Fibroblast of lung (primary cell): ENCODE measurements around the gene SHROOM3. TPM values are rescaled to one million over a fixed set of nuclear protein-coding genes. Genes with fewer than 3 reads are reported as not detected.

Source experiments
- DNase-seq, 2 donors: peaks; one replicate each; pipeline versions ENCODE4 v3.0.0 to v3.0.0-alpha.2; 2010; ENCODE audit warnings: low read depth in 2 of 2
- H2AFZ ChIP-seq: 2 replicates; pipeline ENCODE4 v1.5.1; 2012; ENCODE audit warnings: low read length, control low read depth, inconsistent platforms
- H3K27ac ChIP-seq: 2 replicates; pipeline ENCODE4 v1.5.1; 2011; ENCODE audit warnings: low read length, control low read depth; ENCODE audit not compliant: insufficient read depth
- H3K27me3 ChIP-seq: 2 replicates; pipeline ENCODE4 v1.5.1; 2011; ENCODE audit warnings: mild to moderate bottlenecking, low read length; ENCODE audit not compliant: control insufficient read depth, insufficient read depth
- H3K36me3 ChIP-seq: 2 replicates; pipeline ENCODE4 v1.5.1; 2011; ENCODE audit warnings: low read length; ENCODE audit not compliant: control insufficient read depth, insufficient read depth
- H3K4me1 ChIP-seq: 2 replicates; pipeline ENCODE4 v1.5.1; 2011; ENCODE audit warnings: low read length; ENCODE audit not compliant: control insufficient read depth, insufficient read depth; ENCODE audit errors: extremely low read depth
- H3K4me2 ChIP-seq: 2 replicates; pipeline ENCODE4 v1.5.1; 2011; ENCODE audit warnings: low read length, control low read depth; ENCODE audit not compliant: insufficient read depth; ENCODE audit errors: extremely low read depth
- H3K4me3 ChIP-seq, 4 experiments: fragments of 200-600 bp in 1 of 4; sonication (generic) in 1 of 4; replicated peaks in 1 of 4; 2 replicates each; pipeline ENCODE4 v1.5.1; 2011 to 2016; ENCODE audit warnings: low read length in 4 of 4, low read depth in 3 of 4, mild to moderate bottlenecking in 3 of 4, control low read depth in 2 of 4, inconsistent platforms in 1 of 4, mixed read lengths in 1 of 4; ENCODE audit not compliant: insufficient read depth in 1 of 4; ENCODE audit errors: control extremely low read depth in 1 of 4
- H3K79me2 ChIP-seq: 2 replicates; pipeline ENCODE4 v1.5.1; 2012; ENCODE audit warnings: mild to moderate bottlenecking, low read length, inconsistent platforms; ENCODE audit not compliant: control insufficient read depth, insufficient read depth
- H3K9ac ChIP-seq: 2 replicates; pipeline ENCODE4 v1.5.1; 2011; ENCODE audit warnings: mild to moderate bottlenecking, low read length, control low read depth; ENCODE audit not compliant: insufficient read depth
- H3K9me3 ChIP-seq: 2 replicates; pipeline ENCODE4 v1.5.1; 2012; ENCODE audit warnings: low read depth, low read length; ENCODE audit not compliant: control insufficient read depth, insufficient read depth
- H4K20me1 ChIP-seq: 2 replicates; pipeline ENCODE4 v1.5.1; 2011; ENCODE audit warnings: low read length; ENCODE audit not compliant: control insufficient read depth, insufficient read depth; ENCODE audit errors: extremely low read depth
- EZH2 ChIP-seq: IDR thresholded peaks from 2 replicates; pipeline ENCODE4 v1.5.1; 2012; ENCODE audit warnings: low read length, control low read depth, mild to moderate bottlenecking; ENCODE audit errors: missing control alignments
- polyA plus RNA-seq, 2 donors: library from polyadenylated mRNA; depleted of rRNA in 1 of 2; stranded (reverse) in 1 of 2; unstranded in 1 of 2; fragments of >200 nt; gene quantifications; 2 replicates each; pipeline ENCODE4 v1.2.1, GENCODE V29; 2011 to 2012; ENCODE audit warnings: missing spikeins in 1 of 2
- total RNA-seq: library from RNA; depleted of rRNA; stranded (reverse); fragments of >200 nt; gene quantifications from 2 replicates; pipeline ENCODE4 v1.2.1, GENCODE V29; 2014
- TF ChIP-seq, protein P1 (sequence below), 2 donors: IDR thresholded peaks in 1 of 2; conservative IDR thresholded peaks in 1 of 2; 1 replicate in 1 of 2; 2 replicates in 1 of 2; pipeline ENCODE4 v1.5.1; 2011 to 2012; ENCODE audit warnings: low read length in 2 of 2, control low read depth in 1 of 2, inconsistent platforms in 1 of 2, low read depth in 1 of 2, mild to moderate bottlenecking in 1 of 2

The SHROOM3 gene
- total and polyA plus RNA-seq, 2 donors (not counting 1 experiment from before 2014, with no cell fraction given): 9.9 to 23.9 TPM

DNA sequence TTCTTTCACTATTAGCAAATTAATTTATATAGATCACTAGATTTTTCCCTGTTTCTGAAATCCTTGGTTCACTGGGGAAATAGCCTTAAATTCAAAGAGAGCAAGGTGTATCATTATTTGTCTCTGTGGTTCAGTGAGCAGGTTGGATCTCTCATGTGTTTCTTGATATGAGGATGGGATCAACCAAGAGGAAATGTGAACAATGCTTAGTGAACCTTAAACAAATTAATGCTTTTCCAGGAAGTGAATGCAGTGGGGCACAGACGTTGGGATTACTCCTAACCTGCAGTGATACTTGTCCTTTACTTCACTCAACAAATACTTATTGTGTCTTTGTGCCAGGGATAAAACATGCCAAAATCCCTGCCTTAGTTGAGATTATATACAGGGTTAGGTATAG is 193.2 kb downstream of the SHROOM3 start:
- no peak for TF ChIP-seq EZH2
- TF ChIP-seq, protein P1, sequence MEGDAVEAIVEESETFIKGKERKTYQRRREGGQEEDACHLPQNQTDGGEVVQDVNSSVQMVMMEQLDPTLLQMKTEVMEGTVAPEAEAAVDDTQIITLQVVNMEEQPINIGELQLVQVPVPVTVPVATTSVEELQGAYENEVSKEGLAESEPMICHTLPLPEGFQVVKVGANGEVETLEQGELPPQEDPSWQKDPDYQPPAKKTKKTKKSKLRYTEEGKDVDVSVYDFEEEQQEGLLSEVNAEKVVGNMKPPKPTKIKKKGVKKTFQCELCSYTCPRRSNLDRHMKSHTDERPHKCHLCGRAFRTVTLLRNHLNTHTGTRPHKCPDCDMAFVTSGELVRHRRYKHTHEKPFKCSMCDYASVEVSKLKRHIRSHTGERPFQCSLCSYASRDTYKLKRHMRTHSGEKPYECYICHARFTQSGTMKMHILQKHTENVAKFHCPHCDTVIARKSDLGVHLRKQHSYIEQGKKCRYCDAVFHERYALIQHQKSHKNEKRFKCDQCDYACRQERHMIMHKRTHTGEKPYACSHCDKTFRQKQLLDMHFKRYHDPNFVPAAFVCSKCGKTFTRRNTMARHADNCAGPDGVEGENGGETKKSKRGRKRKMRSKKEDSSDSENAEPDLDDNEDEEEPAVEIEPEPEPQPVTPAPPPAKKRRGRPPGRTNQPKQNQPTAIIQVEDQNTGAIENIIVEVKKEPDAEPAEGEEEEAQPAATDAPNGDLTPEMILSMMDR (conservative IDR thresholded peaks at IDR 0.05 in 1 of 2, IDR thresholded peaks at IDR 0.05 in 1 of 2; ENCODE audit: low read depth in 1 of 2, low read length in 2 of 2): no peak
- Histone ChIP-seq H3K4me1 (peaks cover 10% of the 10 kb centered on the region), H3K36me3 (no peaks in the 10 kb centered on the region), H3K4me3 (no peak overlapping the region), H4K20me1 (no peaks in the 10 kb centered on the region), H3K9ac (no peak overlapping the region), H3K4me2 (no peak overlapping the region), H3K9me3 (no peaks in the 10 kb centered on the region), H2AFZ (no peak overlapping the region), H3K27ac (no peak overlapping the region), H3K27me3 (no peaks in the 10 kb centered on the region), H3K79me2 (no peaks in the 10 kb centered on the region)
- DNase-seq: no peak

GRCh38 chr4:76630741-76631140 is 195.7 kb downstream of the SHROOM3 start:
- H3K9me3 ChIP-seq: no peaks in the 10 kb centered on the region
- no peak overlapping the region for H3K4me2 ChIP-seq
- H3K27ac ChIP-seq: no peak overlapping the region
- H3K36me3 ChIP-seq: no peaks in the 10 kb centered on the region
- H2AFZ ChIP-seq: no peak overlapping the region
- no peaks in the 10 kb centered on the region for H3K27me3 ChIP-seq
- no peaks in the 10 kb centered on the region for H3K79me2 ChIP-seq
- no peak overlapping the region for H3K4me3 ChIP-seq
- H3K9ac ChIP-seq: no peak overlapping the region
- DNase-seq: peak in 1 of 2 donors; percentile 58
- H3K4me1 ChIP-seq: peaks cover 9% of the 10 kb centered on the region
- TF ChIP-seq, protein P1 (conservative IDR thresholded peaks at IDR 0.05 in 1 of 2, IDR thresholded peaks at IDR 0.05 in 1 of 2; ENCODE audit: low read depth in 1 of 2, low read length in 2 of 2): no peak
- no peak for TF ChIP-seq EZH2
- H4K20me1 ChIP-seq: no peaks in the 10 kb centered on the region

- H2AFZ ChIP-seq: no peak overlapping the region
- peak overlapping the region; percentile 41 for H3K4me2 ChIP-seq
- DNase-seq: peak; percentile 62 to 84
- no peak overlapping the region for H3K9ac ChIP-seq
- TF ChIP-seq EZH2: no peak
- TF ChIP-seq, protein P1 (conservative IDR thresholded peaks at IDR 0.05 in 1 of 2, IDR thresholded peaks at IDR 0.05 in 1 of 2; ENCODE audit: low read depth in 1 of 2, low read length in 2 of 2): no peak
- H3K4me1 ChIP-seq: peaks cover 13% of the 10 kb centered on the region
- H3K9me3 ChIP-seq: no peaks in the 10 kb centered on the region
- H3K4me3 ChIP-seq: no peak overlapping the region
- H3K79me2 ChIP-seq: no peaks in the 10 kb centered on the region
- no peaks in the 10 kb centered on the region for H3K27me3 ChIP-seq
- H4K20me1 ChIP-seq: no peaks in the 10 kb centered on the region
- H3K27ac ChIP-seq: no peak overlapping the region
- H3K36me3 ChIP-seq: no peaks in the 10 kb centered on the region
Observed at GRCh38 chr4:76634220-76634619, 199.2 kb downstream of the SHROOM3 start.
